ENCODE results near the gene MSANTD7. TPM values are rescaled to one million over a fixed set of nuclear protein-coding genes. Genes with fewer than 3 reads are reported as not detected.
A peak's percentile ranks its signal among the peaks of the same experiment; 100 is the strongest.

Gene MSANTD7
- total and polyA plus RNA-seq, 2 donors (not counting 1 experiment from before 2014, with no cell fraction given) = 7.2 to 14.4 TPM

DNA sequence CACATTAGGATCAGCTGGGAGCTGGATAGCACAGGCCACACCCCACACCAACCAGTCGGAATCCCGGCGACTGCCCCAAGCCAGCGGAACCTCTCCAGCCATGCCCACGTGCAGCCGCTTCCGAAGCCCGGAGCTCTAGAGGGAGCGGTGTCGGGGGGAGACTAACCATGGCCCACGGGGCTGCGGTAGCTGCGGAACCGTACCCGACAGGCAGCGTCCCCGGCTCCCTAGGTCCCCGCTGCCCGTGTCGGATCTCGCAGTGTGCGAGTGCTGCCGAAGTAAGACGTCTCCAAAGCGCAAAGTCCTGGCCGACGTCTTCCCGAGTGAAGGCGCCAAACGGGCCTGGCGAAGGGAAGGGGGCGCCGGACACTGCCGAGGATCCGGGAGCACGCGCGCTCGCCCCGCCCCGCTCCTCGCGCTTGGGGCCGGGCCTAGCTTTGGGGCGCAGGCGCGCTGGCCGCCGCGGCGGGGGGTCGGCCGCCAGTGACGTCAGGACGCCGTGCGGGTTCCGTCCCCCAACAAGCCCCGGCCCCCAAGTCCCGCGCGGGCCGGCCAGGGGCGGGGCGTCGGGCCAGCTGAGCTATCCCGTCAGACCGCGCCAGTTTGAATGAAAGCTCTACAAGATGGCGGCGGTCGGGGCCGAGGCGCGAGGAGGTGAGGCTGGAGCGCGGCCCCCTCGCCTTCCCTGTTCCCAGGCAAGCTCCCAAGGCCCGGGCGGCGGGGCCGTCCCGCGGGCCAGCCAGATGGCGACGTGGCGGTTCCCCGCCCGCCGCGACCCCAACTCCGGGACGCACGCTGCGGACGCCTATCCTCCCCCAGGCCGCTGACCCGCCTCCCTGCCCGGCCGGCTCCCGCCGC, 40.4 kb downstream of the MSANTD7 start, which contains the start of gene SUV39H2:
TSS of gene SUV39H2 (plus strand) at position 601 of the 858 bp plus-strand sequence. CDS start at position 624, 23 bp downstream.
- Histone ChIP-seq H3K27me3 (ENCODE audit: control insufficient read depth, insufficient read depth, low read length) (no peaks in the 10 kb centered on the region), H2AFZ (ENCODE audit: low read length) (peak within 1 kb of the TSS; percentile 91), H3K36me3 (ENCODE audit: control insufficient read depth, insufficient read depth, low read length) (no peaks in the 10 kb centered on the region), H3K9ac (ENCODE audit: insufficient read depth, low read length) (peak within 1 kb of the TSS; percentile 96), H3K4me2 (ENCODE audit: extremely low read depth, insufficient read depth, low read length) (peak within 1 kb of the TSS; percentile 57), H4K20me1 (ENCODE audit: control insufficient read depth, extremely low read depth, insufficient read depth, low read length) (no peaks in the 10 kb centered on the region), H3K9me3 (ENCODE audit: control insufficient read depth, insufficient read depth, low read depth, low read length) (no peaks in the 10 kb centered on the region), H3K27ac (ENCODE audit: insufficient read depth, low read length) (peak within 1 kb of the TSS; percentile 96), H3K4me1 (ENCODE audit: control insufficient read depth, extremely low read depth, insufficient read depth, low read length) (peaks cover 7% of the 10 kb centered on the region), H3K4me3 (replicated peaks in 1 of 4; ENCODE audit: control extremely low read depth in 1 of 4, insufficient read depth in 1 of 4, low read depth in 3 of 4, low read length in 4 of 4) (peak within 1 kb of the TSS; percentile 84 to 95 (median 90)), H3K79me2 (ENCODE audit: control insufficient read depth, insufficient read depth, low read length) (peaks cover 54% of the 10 kb centered on the region)
- no peak for TF ChIP-seq EZH2 (IDR thresholded peaks at IDR 0.05; ENCODE audit: low read length, missing control alignments)
- TF ChIP-seq, protein P1, sequence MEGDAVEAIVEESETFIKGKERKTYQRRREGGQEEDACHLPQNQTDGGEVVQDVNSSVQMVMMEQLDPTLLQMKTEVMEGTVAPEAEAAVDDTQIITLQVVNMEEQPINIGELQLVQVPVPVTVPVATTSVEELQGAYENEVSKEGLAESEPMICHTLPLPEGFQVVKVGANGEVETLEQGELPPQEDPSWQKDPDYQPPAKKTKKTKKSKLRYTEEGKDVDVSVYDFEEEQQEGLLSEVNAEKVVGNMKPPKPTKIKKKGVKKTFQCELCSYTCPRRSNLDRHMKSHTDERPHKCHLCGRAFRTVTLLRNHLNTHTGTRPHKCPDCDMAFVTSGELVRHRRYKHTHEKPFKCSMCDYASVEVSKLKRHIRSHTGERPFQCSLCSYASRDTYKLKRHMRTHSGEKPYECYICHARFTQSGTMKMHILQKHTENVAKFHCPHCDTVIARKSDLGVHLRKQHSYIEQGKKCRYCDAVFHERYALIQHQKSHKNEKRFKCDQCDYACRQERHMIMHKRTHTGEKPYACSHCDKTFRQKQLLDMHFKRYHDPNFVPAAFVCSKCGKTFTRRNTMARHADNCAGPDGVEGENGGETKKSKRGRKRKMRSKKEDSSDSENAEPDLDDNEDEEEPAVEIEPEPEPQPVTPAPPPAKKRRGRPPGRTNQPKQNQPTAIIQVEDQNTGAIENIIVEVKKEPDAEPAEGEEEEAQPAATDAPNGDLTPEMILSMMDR (conservative IDR thresholded peaks at IDR 0.05 in 1 of 2, IDR thresholded peaks at IDR 0.05 in 1 of 2; ENCODE audit: low read depth in 1 of 2, low read length in 2 of 2) = peak in 1 of 2 donors; percentile 2
- DNase-seq (ENCODE audit: low read depth in 2 of 2) = peak; percentile 92 to 94

DNA sequence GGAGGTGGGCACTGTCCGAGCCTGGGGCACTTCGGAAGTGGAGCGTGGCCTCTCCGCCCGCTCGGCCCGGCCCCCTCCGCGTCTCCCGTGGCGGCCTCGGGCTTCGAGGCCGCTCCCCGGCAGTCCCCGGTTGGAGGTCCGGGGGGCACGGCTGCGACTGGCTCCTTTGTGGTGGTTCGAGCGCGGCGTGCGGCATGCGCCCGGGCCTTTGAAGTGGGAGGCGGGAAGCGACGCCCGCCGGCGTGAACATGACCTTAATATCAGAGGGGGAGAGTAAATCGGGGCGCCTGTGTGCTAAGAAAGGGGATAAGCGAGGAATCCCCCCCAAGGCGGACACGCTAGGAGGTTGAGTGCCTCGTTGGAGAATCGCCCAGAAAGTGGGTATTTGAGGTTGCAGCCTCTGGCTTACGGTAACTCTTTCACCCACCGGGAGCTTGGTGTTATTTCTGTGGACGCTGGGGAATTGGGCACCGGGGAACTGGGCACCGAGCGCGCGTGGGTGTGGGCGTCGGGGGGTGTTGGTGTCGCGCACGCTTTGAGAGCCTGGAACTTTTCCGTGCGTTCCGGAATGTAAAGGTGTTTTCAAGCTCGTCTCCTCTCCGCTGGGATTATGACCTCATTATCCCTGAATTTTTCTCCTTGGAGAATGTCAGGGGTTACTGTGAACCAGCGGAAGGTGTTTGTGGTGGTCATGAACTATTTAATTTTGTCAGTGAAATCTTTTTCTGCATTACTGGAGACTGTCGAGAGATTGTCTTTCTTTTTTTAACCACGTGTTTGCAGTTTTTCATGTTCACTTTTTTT, 41.2 kb downstream of the MSANTD7 start:
- H3K36me3 ChIP-seq (ENCODE audit: control insufficient read depth, insufficient read depth, low read length) = no peaks in the 10 kb centered on the region
- peak overlapping the region; percentile 76 for H3K9ac ChIP-seq (ENCODE audit: insufficient read depth, low read length)
- H3K79me2 ChIP-seq (ENCODE audit: control insufficient read depth, insufficient read depth, low read length) = peaks cover 60% of the 10 kb centered on the region
- TF ChIP-seq, protein P1 (conservative IDR thresholded peaks at IDR 0.05 in 1 of 2, IDR thresholded peaks at IDR 0.05 in 1 of 2; ENCODE audit: low read depth in 1 of 2, low read length in 2 of 2) = no peak
- no peak for TF ChIP-seq EZH2 (IDR thresholded peaks at IDR 0.05; ENCODE audit: low read length, missing control alignments)
- H2AFZ ChIP-seq (ENCODE audit: low read length) = peak overlapping the region; percentile 63
- DNase-seq (ENCODE audit: low read depth in 2 of 2) = peak; percentile 5 to 13
- H3K4me2 ChIP-seq (ENCODE audit: extremely low read depth, insufficient read depth, low read length) = peak overlapping the region; percentile 57
- peak overlapping the region; percentile 69 for H3K27ac ChIP-seq (ENCODE audit: insufficient read depth, low read length)
- peak overlapping the region; percentile 82 to 91 (median 84) for H3K4me3 ChIP-seq (replicated peaks in 1 of 4; ENCODE audit: control extremely low read depth in 1 of 4, insufficient read depth in 1 of 4, low read depth in 3 of 4, low read length in 4 of 4)
- no peaks in the 10 kb centered on the region for H3K9me3 ChIP-seq (ENCODE audit: control insufficient read depth, insufficient read depth, low read depth, low read length)
- H3K4me1 ChIP-seq (ENCODE audit: control insufficient read depth, extremely low read depth, insufficient read depth, low read length) = peaks cover 7% of the 10 kb centered on the region
- H3K27me3 ChIP-seq (ENCODE audit: control insufficient read depth, insufficient read depth, low read length) = no peaks in the 10 kb centered on the region
- H4K20me1 ChIP-seq (ENCODE audit: control insufficient read depth, extremely low read depth, insufficient read depth, low read length) = no peaks in the 10 kb centered on the region

GRCh38 chr10:14879928-14880193, 41.8 kb downstream of the MSANTD7 start:
- no peak for DNase-seq (ENCODE audit: low read depth in 2 of 2)
- H3K4me2 ChIP-seq (ENCODE audit: extremely low read depth, insufficient read depth, low read length) = peak overlapping the region; percentile 57
- no peak overlapping the region for H3K27ac ChIP-seq (ENCODE audit: insufficient read depth, low read length)
- no peaks in the 10 kb centered on the region for H3K9me3 ChIP-seq (ENCODE audit: control insufficient read depth, insufficient read depth, low read depth, low read length)
- H3K9ac ChIP-seq (ENCODE audit: insufficient read depth, low read length) = no peak overlapping the region
- no peaks in the 10 kb centered on the region for H3K36me3 ChIP-seq (ENCODE audit: control insufficient read depth, insufficient read depth, low read length)
- TF ChIP-seq, protein P1 (conservative IDR thresholded peaks at IDR 0.05 in 1 of 2, IDR thresholded peaks at IDR 0.05 in 1 of 2; ENCODE audit: low read depth in 1 of 2, low read length in 2 of 2) = no peak
- TF ChIP-seq EZH2 (IDR thresholded peaks at IDR 0.05; ENCODE audit: low read length, missing control alignments) = no peak
- peaks cover 7% of the 10 kb centered on the region for H3K4me1 ChIP-seq (ENCODE audit: control insufficient read depth, extremely low read depth, insufficient read depth, low read length)
- peak overlapping the region; percentile 82 to 91 (median 84) for H3K4me3 ChIP-seq (replicated peaks in 1 of 4; ENCODE audit: control extremely low read depth in 1 of 4, insufficient read depth in 1 of 4, low read depth in 3 of 4, low read length in 4 of 4)
- no peaks in the 10 kb centered on the region for H4K20me1 ChIP-seq (ENCODE audit: control insufficient read depth, extremely low read depth, insufficient read depth, low read length)
- no peaks in the 10 kb centered on the region for H3K27me3 ChIP-seq (ENCODE audit: control insufficient read depth, insufficient read depth, low read length)
- H3K79me2 ChIP-seq (ENCODE audit: control insufficient read depth, insufficient read depth, low read length) = peaks cover 65% of the 10 kb centered on the region
- H2AFZ ChIP-seq (ENCODE audit: low read length) = no peak overlapping the region
